Neuronal stem cell (in vitro differentiated cells): ENCODE data around the gene COL19A1.
"Not testable (repeated sequence)": the region's sequence is repeated elsewhere in the genome, so short reads cannot be mapped to it uniquely, and the experiment has no call there.

ENCODE experiments used
- DNase-seq: peaks from one replicate; pipeline ENCODE4 v3.0.0-alpha.2; 2013; ENCODE audit warnings: low spot score
- H2AFZ ChIP-seq: one replicate; pipeline ENCODE4 v1.6.1; 2013; ENCODE audit warnings: mild to moderate bottlenecking, low read length, inconsistent platforms
- H2AK5ac ChIP-seq: 2 replicates; pipeline ENCODE4 v1.6.1; 2013; ENCODE audit warnings: low read depth, mild to moderate bottlenecking, inconsistent platforms, low read length, moderate library complexity, mixed read lengths
- H2BK120ac ChIP-seq: 2 replicates; pipeline ENCODE4 v1.6.1; 2013; ENCODE audit warnings: low read depth, mild to moderate bottlenecking, inconsistent platforms, low read length, moderate library complexity, mixed read lengths
- H2BK12ac ChIP-seq: one replicate; pipeline ENCODE4 v1.6.1; 2013; ENCODE audit warnings: low read length, inconsistent platforms
- H2BK15ac ChIP-seq: 2 replicates; pipeline ENCODE4 v1.6.1; 2013; ENCODE audit warnings: mild to moderate bottlenecking, low read length, inconsistent platforms, mixed read lengths
- H2BK5ac ChIP-seq: one replicate; pipeline ENCODE4 v1.6.1; 2013; ENCODE audit warnings: inconsistent platforms, mild to moderate bottlenecking, low read length, moderate library complexity
- H3K14ac ChIP-seq: one replicate; pipeline ENCODE4 v1.6.1; 2013; ENCODE audit warnings: low read length, inconsistent platforms
- H3K18ac ChIP-seq: 2 replicates; pipeline ENCODE4 v1.6.1; 2013; ENCODE audit warnings: low read length, inconsistent platforms
- H3K23ac ChIP-seq: 2 replicates; pipeline ENCODE4 v1.6.1; 2013; ENCODE audit warnings: low read depth, mild to moderate bottlenecking, mixed read lengths, low read length, inconsistent platforms; ENCODE audit not compliant: poor library complexity
- H3K27ac ChIP-seq: replicated peaks from 3 replicates; pipeline ENCODE4 v1.5.1; 2013; ENCODE audit warnings: low read length, inconsistent platforms
- H3K27me3 ChIP-seq, 3 experiments: 2 replicates each; pipeline ENCODE4 v1.6.1; 2013; ENCODE audit warnings: low read length in 3 of 3, mild to moderate bottlenecking in 2 of 3, inconsistent platforms in 1 of 3, low read depth in 1 of 3, mixed read lengths in 1 of 3, moderate library complexity in 1 of 3; ENCODE audit not compliant: control insufficient read depth in 3 of 3, insufficient read depth in 3 of 3
- H3K36me3 ChIP-seq, 2 donors: replicated peaks in 1 of 2; 2 replicates each; pipeline ENCODE4 v1.6.1; 2013; ENCODE audit warnings: low read length in 2 of 2; ENCODE audit not compliant: control insufficient read depth in 2 of 2, insufficient read depth in 2 of 2
- H3K4ac ChIP-seq: 2 replicates; pipeline ENCODE4 v1.6.1; 2013; ENCODE audit warnings: inconsistent platforms, mild to moderate bottlenecking, low read length, moderate library complexity
- H3K4me1 ChIP-seq, 2 donors: 1 replicate in 1 of 2; 2 replicates in 1 of 2; pipeline ENCODE4 v1.6.1; 2013; ENCODE audit warnings: low read length in 2 of 2, low read depth in 1 of 2; ENCODE audit not compliant: control insufficient read depth in 2 of 2, insufficient read depth in 1 of 2
- H3K4me2 ChIP-seq: one replicate; pipeline ENCODE4 v1.6.1; 2013; ENCODE audit warnings: mild to moderate bottlenecking, low read length, inconsistent platforms; ENCODE audit not compliant: insufficient read depth, poor library complexity, severe bottlenecking
- H3K4me3 ChIP-seq, 2 donors: 2 replicates each; pipeline ENCODE4 v1.5.1; 2013; ENCODE audit warnings: low read length in 2 of 2, mild to moderate bottlenecking in 2 of 2, inconsistent platforms in 1 of 2, moderate library complexity in 1 of 2
- H3K79me1 ChIP-seq: one replicate; pipeline ENCODE4 v1.6.1; 2013; ENCODE audit warnings: low read depth, mild to moderate bottlenecking, inconsistent platforms, low read length, moderate library complexity
- H3K9ac ChIP-seq: one replicate; pipeline ENCODE4 v1.6.1; 2013; ENCODE audit warnings: mild to moderate bottlenecking, low read depth, low read length, inconsistent platforms; ENCODE audit not compliant: poor library complexity
- H3K9me3 ChIP-seq, 2 donors: replicated peaks in 1 of 2; 2 replicates each; pipeline versions ENCODE3 to v1.6.1; 2013; ENCODE audit warnings: low read length in 2 of 2, mild to moderate bottlenecking in 2 of 2, inconsistent platforms in 1 of 2, low read depth in 1 of 2, mixed read lengths in 1 of 2, moderate library complexity in 1 of 2; ENCODE audit not compliant: control insufficient read depth in 2 of 2, insufficient read depth in 1 of 2
- H4K8ac ChIP-seq: one replicate; pipeline ENCODE4 v1.6.1; 2013; ENCODE audit warnings: low read depth, mild to moderate bottlenecking, inconsistent platforms, low read length, moderate library complexity
- H4K91ac ChIP-seq: one replicate; pipeline ENCODE4 v1.6.1; 2013; ENCODE audit warnings: low read length, low read depth, mild to moderate bottlenecking, inconsistent platforms; ENCODE audit not compliant: poor library complexity
- WGBS, 2 donors: extraction: QIAGEN DNeasy Blood & Tissue Kit; methylation state at CpG; one replicate each; pipeline ENCODE4 v1.1.7; 2013; ENCODE audit warnings: missing lambda C conversion rate in 2 of 2, mixed read lengths in 1 of 2; ENCODE audit not compliant: insufficient read length in 2 of 2, insufficient replicate concordance in 1 of 2; ENCODE audit errors: extremely low coverage in 2 of 2; 5-methylcytosine and 5-hydroxymethylcytosine counted together

The COL19A1 gene

GRCh38 chr6:69819138-69819537 is 47.2 kb upstream of the COL19A1 start:
- Histone ChIP-seq H3K36me3 (no peaks in the 10 kb centered on the region), H2BK120ac (no peak overlapping the region), H2BK5ac (no peak overlapping the region), H2AK5ac (no peak overlapping the region), H3K14ac (no peak overlapping the region), H3K4ac (no peak overlapping the region), H3K9ac (no peak overlapping the region), H2BK15ac (no peak overlapping the region), H3K23ac (no peak overlapping the region), H3K9me3 (no peaks in the 10 kb centered on the region), H2AFZ (no peak overlapping the region), H4K8ac (no peak overlapping the region), H3K27ac (no peak overlapping the region), H3K18ac (no peak overlapping the region), H3K4me2 (no peak overlapping the region), H3K79me1 (no peaks in the 10 kb centered on the region), H3K4me3 (no peak overlapping the region), H3K27me3 (no peaks in the 10 kb centered on the region), H4K91ac (no peak overlapping the region), H3K4me1 (no peaks in the 10 kb centered on the region), H2BK12ac (no peak overlapping the region)
- WGBS, 2 donors = no CpG with 5 or more reads among the region's 4 CpGs
- DNase-seq = no peak

GRCh38 chr6:69820018-69820417 is 46.3 kb upstream of the COL19A1 start:
- Histone ChIP-seq H3K9me3 (no peaks in the 10 kb centered on the region), H3K4me3 (no peak overlapping the region), H3K18ac (no peak overlapping the region), H3K4me2 (no peak overlapping the region), H3K4me1 (no peaks in the 10 kb centered on the region), H3K9ac (no peak overlapping the region), H3K79me1 (no peaks in the 10 kb centered on the region), H2BK15ac (no peak overlapping the region), H3K4ac (no peak overlapping the region), H3K27ac (no peak overlapping the region), H2AK5ac (no peak overlapping the region), H4K91ac (no peak overlapping the region), H2BK12ac (no peak overlapping the region), H2BK5ac (no peak overlapping the region), H2AFZ (no peak overlapping the region), H3K27me3 (no peaks in the 10 kb centered on the region), H2BK120ac (no peak overlapping the region), H3K36me3 (no peaks in the 10 kb centered on the region), H4K8ac (no peak overlapping the region), H3K14ac (no peak overlapping the region), H3K23ac (no peak overlapping the region)
- no CpG with 5 or more reads among the region's 1 CpG for WGBS, 2 donors
- no peak for DNase-seq

GRCh38 chr6:69820438-69820837 is 45.9 kb upstream of the COL19A1 start:
- Histone ChIP-seq H3K23ac (no peak overlapping the region), H3K27me3 (no peaks in the 10 kb centered on the region), H3K4me1 (no peaks in the 10 kb centered on the region), H3K79me1 (no peaks in the 10 kb centered on the region), H3K9me3 (no peaks in the 10 kb centered on the region), H2BK120ac (no peak overlapping the region), H3K4me3 (no peak overlapping the region), H3K27ac (no peak overlapping the region), H3K14ac (no peak overlapping the region), H2AK5ac (no peak overlapping the region), H2BK15ac (no peak overlapping the region), H4K91ac (no peak overlapping the region), H2BK12ac (no peak overlapping the region), H3K18ac (no peak overlapping the region), H2AFZ (no peak overlapping the region), H3K4me2 (no peak overlapping the region), H3K4ac (no peak overlapping the region), H4K8ac (no peak overlapping the region), H3K9ac (no peak overlapping the region), H3K36me3 (no peaks in the 10 kb centered on the region), H2BK5ac (no peak overlapping the region)
- DNase-seq = no peak
- WGBS, 2 donors = no CpG with 5 or more reads among the region's 1 CpG

- H3K9ac ChIP-seq, H3K27ac ChIP-seq, H3K36me3 ChIP-seq, H3K4me1 ChIP-seq, H2BK5ac ChIP-seq, H3K4me2 ChIP-seq, H3K9me3 ChIP-seq, H3K79me1 ChIP-seq, H3K4me3 ChIP-seq, DNase-seq, H2BK120ac ChIP-seq, H4K91ac ChIP-seq, H3K18ac ChIP-seq, H3K14ac ChIP-seq, H3K23ac ChIP-seq, H4K8ac ChIP-seq, H2AFZ ChIP-seq, H2BK12ac ChIP-seq, H3K27me3 ChIP-seq, H2BK15ac ChIP-seq, H2AK5ac ChIP-seq, H3K4ac ChIP-seq: not testable (repeated sequence)
- WGBS, 2 donors = no CpG with 5 or more reads among the region's 5 CpGs
Measured at GRCh38 chr6:69824355-69824754, 42.0 kb upstream of the COL19A1 start.
